HG03108 (cell line): ENCODE measurements around the gene RPL5.

Source experiments
- ATAC-seq: cut with Tn5 transposase; IDR thresholded peaks from one replicate; pipeline ENCODE4 v1.9.1; 2021; ENCODE audit warnings: moderate library complexity; ENCODE audit not compliant: unreplicated experiment

Gene RPL5

GRCh38 chr1:92817986-92818764 lies 13.7 kb upstream of the RPL5 start:
- no peak for ATAC-seq

GRCh38 chr1:92820024-92820423 lies 11.8 kb upstream of the RPL5 start:
- ATAC-seq = no peak

GRCh38 chr1:92820551-92820950 lies 11.3 kb upstream of the RPL5 start:
- no peak for ATAC-seq

- ATAC-seq = no peak
Measured at GRCh38 chr1:92822879-92823278, 9.0 kb upstream of the RPL5 start.

GRCh38 chr1:92826792-92827191 lies 5.0 kb upstream of the RPL5 start:
- ATAC-seq = no peak

GRCh38 chr1:92831368-92831761 lies 475 bp upstream of the RPL5 start:
- no peak for ATAC-seq

GRCh38 chr1:92832537-92833114 lies 786 bp downstream of the RPL5 start:
- no peak for ATAC-seq

- ATAC-seq = no peak
Measured at GRCh38 chr1:92833840-92834239, 2.0 kb downstream of the RPL5 start.

GRCh38 chr1:92834617-92835016 lies 2.8 kb downstream of the RPL5 start:
- ATAC-seq = no peak

GRCh38 chr1:92837062-92837461 lies 5.2 kb downstream of the RPL5 start:
- no peak for ATAC-seq

GRCh38 chr1:92838519-92838918 lies 6.7 kb downstream of the RPL5 start:
- ATAC-seq = no peak

GRCh38 chr1:92839442-92839841 lies 7.6 kb downstream of the RPL5 start:
- no peak for ATAC-seq

GRCh38 chr1:92840600-92840999 lies 8.8 kb downstream of the RPL5 start:
- ATAC-seq = no peak

GRCh38 chr1:92842082-92843045 lies 10.5 kb downstream of the RPL5 start:
- ATAC-seq = no peak

GRCh38 chr1:92843046-92843423 lies 11.2 kb downstream of the RPL5 start:
- ATAC-seq = no peak

GRCh38 chr1:92843429-92844352 lies 11.9 kb downstream of the RPL5 start:
- ATAC-seq = no peak

GRCh38 chr1:92844439-92844838 lies 12.6 kb downstream of the RPL5 start:
- no peak for ATAC-seq

- ATAC-seq = no peak
Measured at GRCh38 chr1:92845908-92846307, 14.1 kb downstream of the RPL5 start.

GRCh38 chr1:92848201-92848600 lies 16.4 kb downstream of the RPL5 start:
- no peak for ATAC-seq

- ATAC-seq = no peak
Measured at GRCh38 chr1:92850019-92850418, 18.2 kb downstream of the RPL5 start.

GRCh38 chr1:92851729-92852128 lies 19.9 kb downstream of the RPL5 start:
- ATAC-seq = no peak
